Measurements from ENCODE around the gene TTLL5.

- no peak for TF ChIP-seq TAF1 (IDR thresholded peaks at IDR 0.05; ENCODE audit: low read depth)
- TF ChIP-seq RAD21 (IDR thresholded peaks at IDR 0.05; ENCODE audit: low read depth) = no peak
- no peak for TF ChIP-seq FOXM1 (IDR thresholded peaks at IDR 0.05; ENCODE audit: borderline replicate concordance, low read depth)
- TF ChIP-seq TEAD4 (IDR thresholded peaks at IDR 0.05) = no peak
- no peak for TF ChIP-seq USF1 (IDR thresholded peaks at IDR 0.05)
- TF ChIP-seq YY1 (IDR thresholded peaks at IDR 0.05; ENCODE audit: low read depth) = no peak
- TF ChIP-seq, protein P1, sequence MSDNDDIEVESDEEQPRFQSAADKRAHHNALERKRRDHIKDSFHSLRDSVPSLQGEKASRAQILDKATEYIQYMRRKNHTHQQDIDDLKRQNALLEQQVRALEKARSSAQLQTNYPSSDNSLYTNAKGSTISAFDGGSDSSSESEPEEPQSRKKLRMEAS (IDR thresholded peaks at IDR 0.05) = no peak
- TF ChIP-seq REST (IDR thresholded peaks at IDR 0.05; ENCODE audit: low read depth) = no peak
- no peak for TF ChIP-seq TCF12 (IDR thresholded peaks at IDR 0.05; ENCODE audit: low read depth)
- no peak for TF ChIP-seq CEBPB (IDR thresholded peaks at IDR 0.05)
- TF ChIP-seq CREB1 (IDR thresholded peaks at IDR 0.05; ENCODE audit: low read depth) = no peak
Measured at GRCh38 chr14:75879031-75879430, 218.0 kb downstream of the TTLL5 start.
